Subcutaneous adipose tissue (tissue), 4 donors: Measurements from ENCODE around the gene BTG1. TPM values are rescaled to one million over a fixed set of nuclear protein-coding genes. Genes with fewer than 3 reads are reported as not detected.

ENCODE experiments used
- CTCF ChIP-seq: fragments of 450-650 bp; IDR thresholded peaks from one replicate; pipeline ENCODE4 v1.5.1; 2016; ENCODE audit warnings: low read depth, mild to moderate bottlenecking, control low read depth, antibody characterized with exemption, moderate library complexity
- total RNA-seq, 4 donors: library from RNA; depleted of rRNA; stranded (reverse); fragments of >200 nt; gene quantifications; one replicate each; pipeline ENCODE4 v1.1.0, GENCODE V29; 2016

Gene BTG1
- total RNA-seq, 4 donors from 2014 or later = 109 to 173 (median 151) TPM

DNA sequence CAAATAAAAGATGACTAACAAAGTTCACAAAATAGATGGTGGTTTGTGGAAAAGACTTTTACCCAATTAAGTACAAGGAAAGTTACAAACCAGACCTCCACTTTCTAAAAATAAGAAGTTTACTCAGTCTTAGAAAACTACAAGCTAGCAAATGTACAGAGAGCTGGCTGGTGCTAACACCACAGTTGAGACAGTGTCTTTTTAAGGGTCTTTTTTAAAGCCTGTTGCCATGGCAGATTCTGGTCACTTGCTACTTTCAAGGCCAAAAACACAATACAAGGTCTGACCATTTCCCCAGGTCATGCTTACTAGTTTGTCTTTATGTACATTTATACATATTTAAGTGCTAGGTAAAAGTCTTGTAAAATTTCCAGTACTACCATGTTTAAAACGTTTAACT, 2.4 kb downstream of the BTG1 start:
- no peak for TF ChIP-seq CTCF

- no peak for TF ChIP-seq CTCF
These were observed 3.3 kb downstream of the BTG1 start for GRCh38 chr12:92142251-92142926.

- no peak for TF ChIP-seq CTCF
These were observed 4.0 kb downstream of the BTG1 start for GRCh38 chr12:92141591-92142121.

DNA sequence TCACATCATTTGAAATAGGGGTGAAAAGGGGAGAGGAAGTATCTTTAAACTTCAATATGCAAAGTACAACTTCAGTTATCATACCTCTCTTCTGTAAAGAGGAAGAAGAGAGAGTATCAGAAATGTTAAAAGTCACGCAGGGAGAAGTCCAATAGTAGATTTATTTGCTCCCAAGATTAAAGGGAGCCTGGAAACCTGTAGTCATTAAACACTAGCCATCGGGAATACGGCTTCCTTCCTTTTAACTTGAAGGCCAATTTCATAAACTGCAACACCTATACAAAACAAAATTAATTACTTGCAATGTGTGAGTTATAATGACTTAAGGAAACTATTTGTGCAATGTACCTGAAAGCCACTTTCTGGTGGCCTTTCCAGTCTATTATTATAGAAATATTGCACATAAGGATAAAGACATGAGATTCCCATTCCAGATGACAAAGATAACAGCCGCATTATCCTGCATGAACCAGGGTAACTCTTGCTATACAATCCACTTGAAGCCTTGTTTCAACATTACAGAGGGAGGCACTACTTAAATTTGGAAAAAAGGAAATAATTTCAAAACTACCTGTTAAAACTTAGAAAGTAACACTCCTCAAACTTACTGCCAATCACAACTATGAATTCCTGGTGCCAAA, 4.6 kb downstream of the BTG1 start:
- no peak for TF ChIP-seq CTCF

DNA sequence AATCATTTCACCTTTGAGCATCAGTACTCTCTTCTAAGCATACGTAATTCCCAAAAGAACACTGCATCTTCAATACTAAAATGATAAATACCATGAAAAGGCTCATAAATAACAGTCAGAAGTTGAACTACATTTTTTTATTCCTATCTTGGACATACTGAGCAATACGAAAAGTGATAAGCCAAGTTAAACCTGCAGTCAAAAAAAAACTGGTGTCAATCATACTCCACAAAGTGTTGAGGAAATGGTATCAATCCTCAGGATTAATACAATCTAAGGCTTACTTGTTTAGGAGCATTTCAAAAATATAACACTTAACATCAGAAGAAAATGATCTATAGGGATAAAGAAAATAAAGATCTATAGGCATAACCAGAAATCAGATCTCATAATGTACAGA, 5.5 kb downstream of the BTG1 start:
- TF ChIP-seq CTCF = no peak

DNA sequence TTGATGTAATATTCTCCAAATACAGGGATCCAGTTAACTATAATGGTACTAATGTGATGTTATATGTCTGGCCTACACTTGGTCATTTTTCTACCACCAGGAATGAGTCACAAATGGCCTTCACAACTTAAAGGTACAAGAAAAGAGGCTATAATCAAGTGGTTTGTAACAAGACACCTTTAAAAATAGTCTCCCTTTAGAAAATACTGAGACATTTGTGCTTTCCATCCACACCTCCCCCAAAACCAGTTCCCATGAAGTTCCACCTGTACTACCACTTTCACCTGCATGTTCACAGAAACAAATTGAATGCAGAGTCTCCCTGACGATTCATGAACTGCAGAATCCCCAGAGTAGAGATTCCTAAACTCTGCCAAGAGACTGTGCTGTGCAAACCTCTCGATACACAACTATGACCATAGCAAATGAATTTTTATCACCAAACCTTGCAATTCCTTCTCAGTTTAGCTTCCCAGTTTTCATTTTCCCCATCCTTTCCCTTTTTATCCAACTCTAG, 6.0 kb downstream of the BTG1 start:
- no peak for TF ChIP-seq CTCF

DNA sequence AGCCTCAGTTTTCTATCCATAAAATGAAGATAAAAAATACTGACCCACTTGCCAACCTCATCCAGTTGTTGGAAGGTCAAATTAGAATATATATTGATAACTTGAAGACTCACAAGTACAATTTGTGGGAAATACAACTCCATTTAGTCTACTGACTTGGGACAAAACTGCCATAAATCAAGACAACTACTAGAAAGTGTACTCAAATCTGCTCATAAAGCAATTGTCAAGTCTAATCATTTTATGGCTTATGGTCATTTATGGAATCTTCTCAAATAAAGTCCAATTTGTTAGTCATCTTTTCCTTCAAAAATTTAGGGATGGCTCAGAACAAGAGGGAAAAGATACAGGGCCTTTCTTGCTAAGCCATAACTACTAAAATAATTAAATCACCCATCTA, 7.0 kb downstream of the BTG1 start:
- no peak for TF ChIP-seq CTCF
